HT-29 (cell line): ENCODE results near the gene UBD. TPM values are rescaled to one million over a fixed set of nuclear protein-coding genes. Genes with fewer than 3 reads are reported as not detected.

Source experiments
- DNase-seq: peaks from one replicate; pipeline ENCODE4 v3.0.0-alpha.2; 2015; ENCODE audit warnings: low spot score
- total RNA-seq: library from RNA; depleted of rRNA; stranded (reverse); fragments of >200 nt; shearing (Covaris generic); gene quantifications from 2 replicates; pipeline ENCODE4 v1.2.3, GENCODE V29; 2014

Gene UBD
- total RNA-seq, 1 experiment from 2014 or later: not detected

DNA sequence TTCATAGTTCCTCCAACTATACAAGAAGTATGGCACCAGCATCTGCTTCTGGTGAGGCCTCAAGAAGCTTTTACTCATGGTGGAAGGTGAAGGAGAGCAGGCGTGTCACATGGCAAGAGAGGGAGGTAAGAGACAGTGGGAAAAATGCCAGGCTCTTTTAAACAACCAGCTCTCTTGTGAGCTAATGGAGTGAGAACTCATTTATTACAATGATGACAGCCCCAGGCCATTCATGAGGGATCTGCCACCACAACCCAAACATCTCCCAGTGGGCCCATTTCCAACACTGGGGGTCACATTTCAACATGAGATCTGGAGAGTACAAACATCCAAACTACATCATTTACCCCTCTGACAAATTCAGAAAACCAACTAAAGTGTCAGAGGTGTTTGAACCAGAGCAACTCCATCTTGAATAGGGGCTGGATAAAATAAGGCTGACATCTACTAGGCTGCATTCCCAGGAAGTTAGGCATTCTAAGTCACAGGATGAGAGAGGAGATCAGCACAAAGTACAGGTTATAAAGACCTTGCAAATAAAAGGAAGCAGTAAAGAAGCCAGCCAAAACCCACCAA is 2.2 kb upstream of the UBD start:
- no peak for DNase-seq

DNA sequence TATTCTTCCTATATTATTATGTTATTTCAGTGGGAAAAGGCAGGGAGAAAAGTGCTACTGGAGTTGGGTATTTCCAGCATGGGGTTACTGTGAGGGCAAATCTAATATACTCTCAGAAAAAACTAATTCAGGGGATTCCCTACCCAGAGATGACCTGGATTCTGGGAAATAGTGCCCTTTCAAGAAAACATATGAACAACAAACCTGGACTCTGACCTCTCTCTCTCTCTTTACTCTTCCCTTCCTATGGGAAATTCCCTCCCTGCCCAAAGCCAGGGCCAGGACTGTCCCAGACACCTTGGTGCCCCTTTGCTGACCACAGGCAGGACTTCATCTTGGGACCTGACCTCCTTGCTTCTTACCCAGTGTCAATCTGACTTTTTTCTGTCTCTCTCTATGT is 1.6 kb upstream of the UBD start:
- DNase-seq: no peak

DNA sequence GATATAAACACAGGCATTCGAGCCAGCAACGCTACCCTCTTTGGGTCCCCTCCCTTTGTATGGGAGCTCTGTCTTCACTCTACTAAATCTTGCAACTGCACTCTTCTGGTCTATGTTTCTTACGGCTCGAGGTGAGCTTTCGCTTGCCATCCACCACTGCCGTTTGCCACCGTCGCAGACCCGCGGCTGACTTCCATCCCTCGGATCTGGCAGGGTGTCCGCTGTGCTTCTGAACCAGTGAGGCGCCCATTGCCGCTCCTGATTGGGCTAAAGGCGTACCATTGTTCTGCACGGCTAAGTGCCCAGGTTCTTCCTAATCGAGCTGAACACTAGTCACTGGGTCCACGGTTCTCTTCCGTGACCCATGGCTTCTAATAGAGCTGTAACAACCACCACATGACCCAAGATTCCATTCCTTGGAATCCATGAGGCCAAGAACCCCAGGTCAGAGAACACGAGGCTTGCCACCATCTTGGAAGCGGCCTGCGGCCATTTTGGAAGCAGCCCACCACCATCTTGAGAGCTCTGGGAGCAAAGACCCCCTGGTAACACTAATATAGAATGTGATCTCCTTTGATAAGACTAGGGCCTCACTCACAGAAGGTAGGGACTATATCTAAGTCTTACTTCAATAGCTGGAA is 973 bp downstream of the UBD start:
- no peak for DNase-seq

DNA sequence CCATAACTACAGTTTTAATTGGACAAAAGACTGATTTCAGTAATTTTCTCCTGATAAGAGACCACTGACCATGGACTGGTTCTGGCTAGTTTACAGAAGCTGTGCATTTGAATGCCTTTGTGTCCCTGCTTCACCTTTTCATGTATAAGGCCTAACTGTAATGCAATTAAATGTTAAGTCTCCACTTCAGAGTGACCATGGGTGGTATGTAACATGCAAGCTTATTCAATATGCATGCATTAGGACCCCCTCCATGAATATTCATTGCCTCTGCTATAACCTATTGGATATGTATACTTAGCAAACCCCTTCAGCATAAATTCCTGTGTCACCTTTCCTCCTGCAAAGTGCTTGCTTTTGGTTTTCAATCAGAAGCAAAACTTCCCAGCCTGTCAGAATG is 2.2 kb downstream of the UBD start:
- no peak for DNase-seq

- DNase-seq: no peak
These were observed 4.8 kb downstream of the UBD start for GRCh38 chr6:29554764-29555163.

DNA sequence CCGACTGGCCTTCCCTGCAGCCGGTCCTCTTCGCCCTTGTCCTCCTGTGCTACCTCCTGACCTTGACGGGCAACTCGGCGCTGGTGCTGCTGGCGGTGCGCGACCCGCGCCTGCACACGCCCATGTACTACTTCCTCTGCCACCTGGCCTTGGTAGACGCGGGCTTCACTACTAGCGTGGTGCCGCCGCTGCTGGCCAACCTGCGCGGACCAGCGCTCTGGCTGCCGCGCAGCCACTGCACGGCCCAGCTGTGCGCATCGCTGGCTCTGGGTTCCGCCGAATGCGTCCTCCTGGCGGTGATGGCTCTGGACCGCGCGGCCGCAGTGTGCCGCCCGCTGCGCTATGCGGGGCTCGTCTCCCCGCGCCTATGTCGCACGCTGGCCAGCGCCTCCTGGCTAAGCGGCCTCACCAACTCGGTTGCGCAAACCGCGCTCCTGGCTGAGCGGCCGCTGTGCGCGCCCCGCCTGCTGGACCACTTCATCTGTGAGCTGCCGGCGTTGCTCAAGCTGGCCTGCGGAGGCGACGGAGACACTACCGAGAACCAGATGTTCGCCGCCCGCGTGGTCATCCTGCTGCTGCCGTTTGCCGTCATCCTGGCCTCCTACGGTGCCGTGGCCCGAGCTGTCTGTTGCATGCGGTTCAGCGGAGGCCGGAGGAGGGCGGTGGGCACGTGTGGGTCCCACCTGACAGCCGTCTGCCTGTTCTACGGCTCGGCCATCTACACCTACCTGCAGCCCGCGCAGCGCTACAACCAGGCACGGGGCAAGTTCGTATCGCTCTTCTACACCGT is 6.1 kb downstream of the UBD start:
- DNase-seq: no peak

DNA sequence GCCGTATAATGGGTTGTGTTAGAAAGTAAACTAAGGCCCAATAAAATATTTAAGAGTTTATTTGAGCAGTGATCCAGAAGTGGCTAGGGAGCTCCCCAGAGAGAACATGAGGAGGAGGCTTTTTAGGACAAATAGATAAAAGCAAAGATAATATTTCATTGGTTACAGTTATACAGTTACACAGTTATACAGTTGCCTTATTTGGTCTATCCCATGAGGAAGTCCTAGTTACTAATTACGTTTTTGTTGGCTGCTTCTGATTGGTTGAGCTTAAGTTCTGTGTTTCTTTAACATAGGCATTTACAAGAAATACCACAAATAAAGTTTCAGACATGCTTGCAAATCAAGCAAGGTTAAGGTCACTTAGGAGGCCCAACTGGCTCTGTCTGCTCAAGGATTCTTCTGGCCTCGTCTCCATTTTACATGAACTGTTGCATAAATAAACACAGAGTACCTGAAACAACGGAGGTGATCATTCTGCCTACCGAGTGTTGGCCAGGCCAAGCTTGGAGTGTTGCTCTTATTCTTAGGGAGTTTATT is 7.0 kb downstream of the UBD start:
- peak; percentile 33 for DNase-seq

- no peak for DNase-seq
These were observed 12.0 kb downstream of the UBD start for GRCh38 chr6:29547573-29547972.

- DNase-seq: no peak
These were observed 21.7 kb downstream of the UBD start for GRCh38 chr6:29537714-29538403.

DNA sequence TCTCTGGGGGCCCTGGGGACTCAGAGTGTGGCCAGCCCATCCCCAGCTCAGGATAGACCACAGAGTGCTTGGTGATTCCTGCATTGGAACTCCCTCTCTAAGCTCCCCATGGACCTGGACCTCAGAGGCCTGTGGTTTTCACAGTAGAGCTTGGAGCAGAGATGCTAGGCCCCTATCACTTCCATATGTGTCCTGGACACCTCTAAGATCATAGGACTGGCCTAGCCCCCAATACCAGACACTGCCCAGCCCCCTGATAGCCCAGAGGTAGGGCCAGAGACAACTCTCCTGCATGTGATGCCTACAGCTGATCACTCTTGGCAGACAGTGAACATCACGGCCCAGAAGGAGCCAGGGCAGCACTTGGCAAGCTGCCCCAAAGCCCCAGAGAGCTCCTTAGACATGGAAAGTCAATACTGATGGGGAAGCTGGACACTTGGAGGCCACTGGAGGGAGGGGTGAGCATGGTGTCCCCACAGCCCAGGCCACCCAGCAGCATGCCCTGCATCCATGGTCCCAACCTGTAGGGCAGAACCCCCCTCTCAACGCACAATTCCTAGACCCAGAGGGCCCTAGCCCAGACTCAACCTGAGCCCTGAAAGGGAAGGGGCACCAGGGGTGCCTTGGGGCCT is 27.1 kb downstream of the UBD start:
- no peak for DNase-seq

DNA sequence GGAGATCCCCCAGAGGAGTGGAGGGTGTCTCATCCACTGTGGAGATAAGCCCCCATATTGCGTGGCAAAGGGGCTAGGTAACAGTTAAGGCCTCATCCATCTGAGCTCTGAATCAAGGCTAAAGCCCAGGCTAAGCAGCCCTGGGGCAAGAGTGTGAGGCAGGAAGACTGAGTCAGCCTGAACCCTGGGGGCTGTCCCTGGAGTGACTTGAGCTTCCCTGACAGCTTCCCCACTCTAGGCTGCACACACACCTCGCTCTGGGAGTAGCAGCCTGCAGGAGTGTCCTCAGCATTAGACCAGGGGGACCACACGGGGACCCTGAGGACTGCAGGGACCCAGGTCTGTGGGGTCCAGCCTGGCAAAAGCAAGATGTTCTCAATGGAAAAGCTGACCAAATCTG is 27.9 kb downstream of the UBD start:
- DNase-seq: no peak

DNA sequence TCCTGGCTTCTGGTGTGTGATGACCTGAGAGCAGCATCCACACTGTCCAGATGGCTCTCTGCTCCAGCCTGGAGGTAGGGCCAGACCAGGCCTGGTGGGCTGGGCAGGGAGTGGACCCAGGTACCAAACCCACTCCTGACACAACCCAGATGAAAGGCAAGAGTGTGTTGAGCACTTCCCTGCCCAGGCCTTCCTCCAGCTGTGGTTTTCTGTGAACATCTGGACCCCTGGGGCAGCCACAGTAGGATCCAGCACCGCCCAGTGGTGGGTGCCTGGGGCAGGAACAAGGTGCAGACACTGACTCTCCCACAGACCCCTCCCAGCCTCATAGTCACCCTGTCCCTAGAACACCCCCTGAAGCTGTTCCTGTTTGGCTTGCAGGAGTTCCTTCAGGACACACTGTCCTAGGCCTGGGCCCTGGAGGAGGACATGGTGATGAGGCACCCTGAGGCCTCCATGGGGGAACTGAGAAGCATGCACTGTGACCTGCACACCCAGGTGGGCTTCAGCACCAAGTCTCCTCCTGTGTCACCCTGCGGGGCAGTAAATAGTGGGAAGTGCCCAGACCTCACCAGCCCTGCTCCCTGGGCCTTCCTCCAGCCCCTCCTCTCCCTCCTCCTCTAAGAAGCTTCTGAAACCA is 28.7 kb downstream of the UBD start:
- no peak for DNase-seq

DNA sequence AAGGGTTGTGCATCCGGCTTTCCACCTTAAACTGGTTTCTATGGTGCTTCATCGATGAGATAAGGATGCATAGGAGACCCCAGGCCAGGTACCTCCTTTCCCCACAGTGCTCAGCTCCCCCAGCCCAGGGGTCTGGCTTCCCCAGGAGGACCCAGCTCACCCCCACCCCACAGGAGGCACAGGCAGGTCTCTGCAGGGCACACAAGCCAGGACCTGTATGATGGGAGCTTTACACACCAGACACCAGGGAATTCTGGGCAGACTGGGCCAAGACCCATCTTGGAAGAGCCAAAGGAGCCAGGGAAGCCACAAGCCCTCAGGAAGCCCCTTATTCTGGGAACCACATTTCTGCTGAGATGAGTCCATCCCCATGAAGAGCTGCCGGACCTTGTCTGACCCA is 29.6 kb downstream of the UBD start:
- no peak for DNase-seq

DNA sequence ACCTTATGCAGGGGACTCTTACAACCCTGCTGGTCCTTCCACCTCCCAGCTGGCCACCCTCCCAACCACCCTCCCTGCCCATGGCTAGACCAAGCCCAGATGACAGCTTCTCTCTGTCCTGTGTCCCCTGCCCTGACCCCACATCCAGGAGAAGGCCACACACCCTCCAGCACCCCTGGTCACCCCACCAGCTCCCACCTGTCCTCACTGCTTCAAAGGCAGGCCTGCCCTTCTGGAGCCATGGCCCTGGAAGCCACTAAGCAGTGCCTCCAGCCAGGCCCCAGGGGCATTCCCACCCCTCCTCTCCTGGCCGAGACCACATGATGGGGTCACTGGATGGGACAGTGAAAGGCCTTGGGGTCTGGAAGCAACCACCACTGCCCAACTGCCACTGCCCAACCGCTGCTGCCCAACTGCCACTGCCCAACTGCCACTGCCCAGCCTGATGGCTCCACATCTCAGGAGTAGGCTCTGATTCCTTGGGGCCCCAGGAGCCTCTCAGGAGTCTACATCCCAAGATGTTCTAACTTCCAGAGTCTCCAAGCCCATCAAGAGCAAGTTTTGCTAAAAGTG is 30.5 kb downstream of the UBD start:
- no peak for DNase-seq

DNA sequence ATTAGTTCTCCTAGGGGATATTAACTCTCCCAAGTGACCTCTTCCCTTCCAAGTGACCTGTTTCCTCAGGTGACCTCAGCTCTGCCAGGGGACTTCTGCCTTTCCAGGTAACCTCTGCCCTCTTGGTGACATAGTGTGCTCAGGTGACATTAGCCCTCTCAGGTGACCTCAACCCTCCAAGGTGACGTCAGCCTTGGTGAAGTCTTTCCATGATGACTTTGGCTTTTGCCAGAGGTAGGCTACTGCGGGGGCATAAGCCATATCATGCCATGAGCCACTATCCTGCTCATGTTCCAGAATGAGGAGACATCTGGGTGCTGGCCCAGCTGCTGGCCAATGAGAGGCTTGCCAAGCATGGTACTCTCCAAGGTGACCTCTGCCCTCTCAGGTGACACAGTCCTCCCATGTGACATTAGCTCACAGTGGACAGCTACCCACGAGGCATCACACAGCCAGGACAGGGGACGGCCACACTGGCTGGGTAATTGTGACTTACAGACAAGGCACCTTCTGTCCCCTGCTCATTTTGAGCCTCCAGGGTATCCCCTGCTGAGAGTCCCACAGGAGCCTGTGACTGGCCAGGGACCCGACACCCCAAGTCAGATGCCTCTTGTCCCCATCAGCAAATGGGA is 31.1 kb downstream of the UBD start:
- no peak for DNase-seq

DNA sequence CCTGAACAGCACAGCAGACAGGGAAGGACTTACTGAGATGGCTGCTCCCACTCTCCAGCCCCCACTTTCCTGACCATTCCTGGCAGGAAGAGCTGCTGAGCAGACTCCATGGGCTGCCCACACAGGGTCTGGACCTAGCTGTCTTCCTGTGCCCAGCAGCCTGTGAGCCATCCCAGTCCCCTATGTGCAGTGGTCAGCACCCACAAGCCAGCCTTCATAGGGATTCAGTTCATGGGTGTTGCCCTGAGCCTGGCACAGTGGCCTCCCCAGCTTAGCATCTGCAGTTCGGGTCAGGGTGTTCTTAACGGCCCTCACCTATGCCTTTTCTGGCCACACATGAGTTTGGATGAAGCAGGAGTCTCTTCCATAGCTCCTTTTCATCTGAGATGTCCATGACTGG is 32.0 kb downstream of the UBD start:
- no peak for DNase-seq

DNA sequence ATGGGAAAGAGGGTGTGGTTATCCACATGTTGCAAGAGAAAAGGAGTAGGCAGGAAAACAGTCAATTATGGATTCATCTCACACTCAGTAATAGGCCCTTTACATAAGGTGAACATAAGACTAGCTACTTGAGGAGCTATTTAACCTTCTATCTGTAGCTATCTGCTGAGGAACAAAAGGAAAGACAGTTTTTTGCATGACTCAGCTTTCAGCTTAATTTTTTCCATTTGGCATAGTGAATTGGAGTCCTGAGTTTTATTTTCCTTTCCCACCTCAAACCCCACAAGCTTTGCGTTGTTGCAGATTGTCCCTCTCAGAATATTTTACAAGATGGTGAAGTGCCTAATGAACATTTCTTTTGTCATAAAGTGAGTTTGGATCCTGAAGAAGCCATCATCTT is 32.4 kb downstream of the UBD start:
- no peak for DNase-seq

- no peak for DNase-seq
These were observed 34.3 kb downstream of the UBD start for GRCh38 chr6:29525311-29525639.

DNA sequence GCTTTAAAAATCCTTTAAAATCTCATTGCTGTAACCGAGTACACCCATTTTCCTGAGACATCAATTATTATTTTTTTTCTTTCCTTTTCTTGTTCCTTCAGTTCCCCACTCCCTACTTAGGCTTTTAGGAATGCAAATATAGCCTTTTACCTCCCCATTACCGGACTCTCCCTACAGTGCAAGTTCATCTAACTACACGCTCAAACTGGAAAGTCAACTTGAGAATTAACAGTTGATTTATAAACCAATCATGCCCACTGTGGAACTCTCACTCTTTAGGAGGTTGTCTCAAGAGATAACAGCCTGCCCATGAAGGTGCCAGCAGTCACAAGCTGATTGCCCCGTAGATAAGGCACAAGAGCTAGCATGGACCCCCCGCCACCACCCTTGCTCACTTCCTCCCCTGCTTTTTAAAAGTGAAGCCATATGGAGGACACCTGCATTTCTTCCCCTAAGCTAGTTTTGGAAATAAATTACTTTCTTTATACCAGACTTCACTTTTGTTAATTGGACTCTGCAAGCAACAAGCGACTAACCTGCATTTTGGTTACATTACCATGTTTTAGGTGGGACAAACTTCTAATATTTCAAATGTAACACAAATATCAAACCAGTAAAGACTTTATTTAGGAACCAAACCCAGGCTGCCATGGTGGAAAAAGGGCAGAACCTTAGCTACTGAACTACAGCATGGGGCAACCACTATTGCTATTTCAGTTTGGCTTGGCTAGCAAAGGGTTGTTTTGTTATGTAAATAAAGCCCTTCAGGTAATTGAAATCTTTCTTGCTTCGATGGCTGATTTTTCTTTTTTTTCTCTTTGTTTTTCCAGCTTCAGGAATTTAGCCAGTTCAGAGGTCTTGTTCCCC is 34.9 kb downstream of the UBD start:
- DNase-seq: no peak

DNA sequence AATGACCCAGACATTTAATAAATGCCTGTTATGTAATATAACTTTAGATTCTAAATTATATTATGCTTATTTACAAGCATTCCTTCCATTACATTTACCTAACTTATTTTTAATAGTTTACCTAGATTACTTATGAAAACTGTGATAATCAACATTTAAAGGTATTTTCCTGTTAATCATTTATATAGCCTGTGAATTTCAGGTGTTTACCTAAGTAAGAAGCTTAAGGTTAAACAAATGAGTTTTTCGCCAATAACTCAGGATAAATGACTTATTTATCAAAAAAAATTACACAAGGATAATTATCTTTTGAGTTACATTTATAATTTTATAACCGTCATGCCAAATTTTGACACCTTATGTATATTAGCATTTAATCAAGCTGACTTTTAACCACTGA is 35.5 kb downstream of the UBD start:
- DNase-seq: no peak
